AG04450 (cell line): Measurements from ENCODE around the gene STRN. TPM values are rescaled to one million over a fixed set of nuclear protein-coding genes. Genes with fewer than 3 reads are reported as not detected.

ENCODE experiments used
- CTCF ChIA-PET: fragments of 300-600, 350-600 bp; formaldehyde crosslinking; extraction: SDS; loops from one replicate; lab custom pipeline; 2022; ENCODE audit warnings: antibody characterized with exemption, inconsistent platforms; lab: Charles Lee
- POLR2A ChIA-PET: fragments of 350-600 bp; formaldehyde crosslinking; extraction: SDS; loops from one replicate; lab custom pipeline; 2021; ENCODE audit warnings: antibody characterized with exemption, inconsistent platforms; lab: Yijun Ruan, JAX
- DNase-seq: peaks from one replicate; pipeline ENCODE4 v3.0.0-alpha.2; 2011; ENCODE audit warnings: low read depth, low spot score
- H3K27ac ChIP-seq: one replicate; pipeline ENCODE4 v1.5.1; 2012; ENCODE audit warnings: low read depth, low read length, control low read depth
- H3K27me3 ChIP-seq: one replicate; pipeline ENCODE4 v1.6.0; 2012; ENCODE audit warnings: low read length; ENCODE audit not compliant: control insufficient read depth, insufficient read depth
- H3K4me3 ChIP-seq: 2 replicates; pipeline ENCODE4 v1.5.1; 2011; ENCODE audit warnings: mild to moderate bottlenecking, low read depth, low read length, control low read depth
- H3K9me3 ChIP-seq: 2 replicates; pipeline ENCODE4 v1.5.1; 2012; ENCODE audit warnings: low read length; ENCODE audit not compliant: control insufficient read depth, insufficient read depth
- polyA plus RNA-seq: library from polyadenylated mRNA; depleted of rRNA; stranded (reverse); fragments of >200 nt; gene quantifications from 2 replicates; pipeline ENCODE4 v1.2.3, GENCODE V29; 2011
- TF ChIP-seq, protein P1 (sequence below): IDR thresholded peaks from 2 replicates; pipeline ENCODE4 v1.5.1; 2011; ENCODE audit warnings: low read depth, low read length, control low read depth, inconsistent platforms

STRN gene
- polyA plus RNA-seq, 1 experiment = 20.0 TPM

DNA sequence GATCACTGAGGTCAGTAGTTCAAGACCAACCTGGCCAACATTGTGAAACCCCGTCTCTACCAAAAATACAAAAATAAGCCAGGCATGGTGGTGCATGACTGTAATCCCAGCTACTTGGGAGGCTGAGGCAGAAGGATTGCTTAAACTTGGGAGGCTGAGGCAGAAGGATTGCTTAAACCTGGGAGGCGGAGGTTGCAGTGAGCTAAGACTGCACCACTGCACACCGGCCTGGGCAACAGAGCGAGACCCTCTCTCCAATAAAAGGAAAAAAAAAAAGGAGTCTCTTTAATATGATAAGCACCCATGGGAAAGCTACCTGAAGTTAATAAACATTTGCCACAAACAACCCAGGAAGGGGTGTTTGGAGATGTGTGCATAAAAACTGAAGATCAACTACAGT lies 2.6 kb downstream of the STRN start:
- CTCF ChIA-PET = no interaction called here
- H3K27me3 ChIP-seq = no peaks in the 10 kb centered on the region
- no peak overlapping the region for H3K27ac ChIP-seq
- POLR2A ChIA-PET = no interaction called here
- no peak overlapping the region for H3K4me3 ChIP-seq
- DNase-seq = no peak
- TF ChIP-seq, protein P1, sequence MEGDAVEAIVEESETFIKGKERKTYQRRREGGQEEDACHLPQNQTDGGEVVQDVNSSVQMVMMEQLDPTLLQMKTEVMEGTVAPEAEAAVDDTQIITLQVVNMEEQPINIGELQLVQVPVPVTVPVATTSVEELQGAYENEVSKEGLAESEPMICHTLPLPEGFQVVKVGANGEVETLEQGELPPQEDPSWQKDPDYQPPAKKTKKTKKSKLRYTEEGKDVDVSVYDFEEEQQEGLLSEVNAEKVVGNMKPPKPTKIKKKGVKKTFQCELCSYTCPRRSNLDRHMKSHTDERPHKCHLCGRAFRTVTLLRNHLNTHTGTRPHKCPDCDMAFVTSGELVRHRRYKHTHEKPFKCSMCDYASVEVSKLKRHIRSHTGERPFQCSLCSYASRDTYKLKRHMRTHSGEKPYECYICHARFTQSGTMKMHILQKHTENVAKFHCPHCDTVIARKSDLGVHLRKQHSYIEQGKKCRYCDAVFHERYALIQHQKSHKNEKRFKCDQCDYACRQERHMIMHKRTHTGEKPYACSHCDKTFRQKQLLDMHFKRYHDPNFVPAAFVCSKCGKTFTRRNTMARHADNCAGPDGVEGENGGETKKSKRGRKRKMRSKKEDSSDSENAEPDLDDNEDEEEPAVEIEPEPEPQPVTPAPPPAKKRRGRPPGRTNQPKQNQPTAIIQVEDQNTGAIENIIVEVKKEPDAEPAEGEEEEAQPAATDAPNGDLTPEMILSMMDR = no peak
- no peaks in the 10 kb centered on the region for H3K9me3 ChIP-seq

DNA sequence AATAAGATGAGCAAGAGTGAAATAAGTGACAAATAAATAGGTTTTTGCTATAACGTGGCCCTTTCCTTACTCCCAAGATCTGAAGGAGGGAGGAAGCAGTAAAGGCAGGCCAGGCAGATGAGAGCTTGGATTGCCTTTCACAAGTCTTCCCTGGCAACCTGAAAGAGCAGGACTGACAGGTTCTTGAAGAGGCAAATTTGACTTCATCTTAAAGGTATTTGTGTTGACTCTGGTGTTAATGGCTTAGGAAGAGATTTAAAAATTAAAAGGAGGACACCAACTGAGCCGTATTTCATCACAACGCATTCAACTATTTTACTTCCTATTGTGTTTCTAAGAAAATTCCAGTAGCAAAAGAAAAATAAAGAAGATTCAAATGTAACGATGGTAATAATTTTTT lies 3.2 kb downstream of the STRN start:
- Histone ChIP-seq H3K4me3 (no peak overlapping the region), H3K27me3 (no peaks in the 10 kb centered on the region), H3K9me3 (no peaks in the 10 kb centered on the region), H3K27ac (no peak overlapping the region)
- TF ChIP-seq, protein P1 = no peak
- DNase-seq = no peak
- ChIA-PET CTCF (no interaction called here), POLR2A (no interaction called here)

DNA sequence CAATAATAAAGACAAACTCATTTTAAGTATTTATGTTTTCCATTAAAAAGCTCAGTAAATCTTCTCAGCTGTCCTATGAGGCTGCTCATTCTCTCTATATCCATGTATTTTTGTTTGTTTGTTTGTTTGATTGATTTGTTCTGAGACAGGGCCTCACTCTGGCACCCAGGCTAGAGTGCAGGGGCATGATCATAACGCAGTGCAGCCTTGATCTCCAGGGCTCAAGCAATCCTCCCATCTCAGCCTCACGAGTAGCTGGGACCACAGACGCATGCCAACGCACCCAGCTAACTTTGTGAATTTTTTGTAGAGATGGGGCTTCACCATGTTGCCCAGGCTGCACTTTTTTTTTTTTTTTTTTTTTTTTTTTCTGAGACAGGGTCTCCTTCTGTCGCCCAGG lies 5.6 kb downstream of the STRN start:
- no peak overlapping the region for H3K27ac ChIP-seq
- H3K9me3 ChIP-seq = no peaks in the 10 kb centered on the region
- DNase-seq = no peak
- H3K4me3 ChIP-seq = no peak overlapping the region
- TF ChIP-seq, protein P1 = no peak
- POLR2A ChIA-PET = no interaction called here
- CTCF ChIA-PET = interaction anchor here (1.8 kb wide), 1 partner anchor 175 kb away, joined by 7 read pairs; no protein-coding TSS in a partner anchor
- no peaks in the 10 kb centered on the region for H3K27me3 ChIP-seq

DNA sequence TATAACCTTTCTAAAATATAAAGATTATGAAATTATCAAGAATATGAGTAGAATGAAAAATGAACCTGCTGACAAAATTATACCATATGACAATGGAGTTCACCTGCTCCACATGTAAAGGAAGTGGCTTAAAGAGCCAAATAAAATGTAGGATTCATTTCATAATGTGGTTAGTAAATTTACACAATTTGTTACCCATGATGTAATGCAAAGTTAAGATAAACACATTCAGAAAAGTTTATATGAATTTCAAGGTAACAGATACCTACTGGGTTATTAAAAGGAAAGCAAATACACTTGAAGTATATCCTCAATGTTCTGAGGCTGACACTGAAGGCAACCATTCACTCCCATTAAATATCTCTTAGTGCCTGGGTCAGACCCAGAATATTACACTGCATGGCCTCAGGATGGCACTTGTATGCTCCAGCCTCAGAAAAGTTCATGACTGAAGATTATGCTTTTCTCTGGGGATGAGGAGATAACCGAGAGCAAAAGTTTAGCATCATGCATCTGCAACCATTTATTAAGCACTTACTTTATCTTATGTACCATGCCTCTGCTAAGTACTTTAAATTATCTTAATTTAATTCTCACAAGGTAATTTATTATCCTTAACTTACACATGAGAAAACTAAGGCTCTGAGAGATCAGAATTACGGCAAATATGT lies 6.2 kb downstream of the STRN start:
- Histone ChIP-seq H3K27ac (no peak overlapping the region), H3K9me3 (no peaks in the 10 kb centered on the region), H3K4me3 (no peak overlapping the region), H3K27me3 (no peaks in the 10 kb centered on the region)
- ChIA-PET POLR2A (no interaction called here), CTCF (interaction anchor here (1.8 kb wide), 1 partner anchor 174 kb away, joined by 7 read pairs; no protein-coding TSS in a partner anchor)
- DNase-seq = no peak
- TF ChIP-seq, protein P1 = no peak

DNA sequence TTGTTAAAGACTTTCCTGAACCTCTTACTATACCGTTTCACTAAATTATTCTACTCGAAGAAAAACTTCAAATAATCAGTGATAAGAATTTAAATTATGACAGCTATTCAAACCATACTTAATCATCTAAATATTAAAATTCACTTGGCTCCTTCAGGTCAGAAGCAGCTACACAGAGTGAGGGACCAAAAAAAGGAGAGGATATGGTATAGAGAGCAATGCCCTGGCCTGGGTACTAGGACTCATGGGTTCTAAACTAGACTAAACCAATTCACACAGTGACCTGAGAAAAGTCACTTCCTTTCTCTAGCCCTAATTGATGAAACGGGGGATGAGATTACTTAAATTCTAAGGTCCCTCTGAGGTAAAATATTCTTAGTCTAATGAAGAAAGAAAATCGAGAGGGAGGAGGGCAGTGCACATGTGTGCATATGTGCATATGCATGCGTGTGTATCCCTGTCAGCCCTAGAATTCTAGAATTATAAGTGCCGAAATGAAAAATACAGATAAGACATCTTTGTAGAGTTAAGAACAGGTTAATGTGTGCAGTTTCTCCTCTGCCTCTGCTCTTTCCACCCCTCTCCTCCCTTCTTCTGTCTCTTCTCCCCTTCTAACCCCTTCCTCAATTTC lies 11.2 kb downstream of the STRN start:
- no peak overlapping the region for H3K4me3 ChIP-seq
- H3K9me3 ChIP-seq = no peaks in the 10 kb centered on the region
- CTCF ChIA-PET = interaction anchor here (0.6 kb wide), 2 partner anchors 14 to 72 kb away, joined by 3 to 5 read pairs; no protein-coding TSS in a partner anchor
- POLR2A ChIA-PET = no interaction called here
- no peak for DNase-seq
- no peak overlapping the region for H3K27ac ChIP-seq
- TF ChIP-seq, protein P1 = no peak
- H3K27me3 ChIP-seq = no peaks in the 10 kb centered on the region
